Spleen (tissue), 11 donors: ENCODE results near the gene EYA2. TPM values are rescaled to one million over a fixed set of nuclear protein-coding genes. Genes with fewer than 3 reads are reported as not detected.
A peak's percentile ranks its signal among the peaks of the same experiment; 100 is the strongest.

Source experiments
- DNase-seq: peaks from one replicate; pipeline ENCODE4 v3.0.0-alpha.2; 2020
- H3K27ac ChIP-seq, 8 donors: fragments of 200-600 bp; sonication (generic) in 7 of 8; 1 replicate in 4 of 8; 2 replicates in 4 of 8; pipeline versions ENCODE4 v1.5.0 to v1.8.0; 2016 to 2021; ENCODE audit warnings: inconsistent platforms in 4 of 8, mild to moderate bottlenecking in 4 of 8, moderate library complexity in 1 of 8
- H3K27me3 ChIP-seq, 7 donors: fragments of 200-600 bp; sonication (generic) in 6 of 7; replicated peaks in 1 of 7; 1 replicate in 4 of 7; 2 replicates in 3 of 7; pipeline versions ENCODE4 v1.5.0 to v1.8.0; 2016 to 2021; ENCODE audit warnings: inconsistent platforms in 3 of 7, mild to moderate bottlenecking in 1 of 7
- H3K36me3 ChIP-seq, 6 donors: fragments of 200-600 bp; sonication (generic) in 5 of 6; 1 replicate in 4 of 6; 2 replicates in 2 of 6; pipeline versions ENCODE4 v1.5.0 to v1.8.0; 2016 to 2021; ENCODE audit warnings: inconsistent platforms in 2 of 6
- H3K4me1 ChIP-seq, 6 donors: fragments of 200-600 bp; sonication (generic) in 5 of 6; 1 replicate in 3 of 6; 2 replicates in 3 of 6; pipeline versions ENCODE4 v1.5.0 to v1.8.0; 2016 to 2021; ENCODE audit warnings: inconsistent platforms in 3 of 6
- H3K4me3 ChIP-seq, 8 donors: fragments of 200-600 bp; sonication (generic) in 7 of 8; 1 replicate in 4 of 8; 2 replicates in 4 of 8; pipeline versions ENCODE4 v1.5.0 to v1.8.0; 2016 to 2021; ENCODE audit warnings: inconsistent platforms in 4 of 8, mild to moderate bottlenecking in 4 of 8, moderate library complexity in 2 of 8
- H3K9me3 ChIP-seq, 8 donors: fragments of 200-600 bp; sonication (generic) in 7 of 8; 1 replicate in 4 of 8; 2 replicates in 4 of 8; pipeline versions ENCODE4 v1.5.0 to v1.8.0; 2016 to 2021; ENCODE audit warnings: inconsistent platforms in 4 of 8
- CTCF ChIP-seq, 11 experiments: fragments of 200-600 bp in 7 of 11; fragments of 450-650 bp in 4 of 11; sonication (generic) in 4 of 11; IDR thresholded peaks in 8 of 11; conservative IDR thresholded peaks in 3 of 11; 1 replicate in 7 of 11; 2 replicates in 4 of 11; pipeline versions ENCODE4 v1.4.0 to v1.8.0; 2016 to 2021; ENCODE audit warnings: antibody characterized with exemption in 11 of 11, inconsistent platforms in 4 of 11, mild to moderate bottlenecking in 1 of 11
- POLR2A ChIP-seq, 3 donors: fragments of 450-650 bp; IDR thresholded peaks; one replicate each; pipeline ENCODE4 v1.5.1; 2017; ENCODE audit warnings: antibody characterized with exemption in 3 of 3, mild to moderate bottlenecking in 1 of 3
- POLR2AphosphoS5 ChIP-seq, 3 donors: sonication (generic); formaldehyde crosslinking; IDR thresholded peaks; one replicate each; pipeline ENCODE4 v1.5.1; 2017; ENCODE audit warnings: antibody characterized with exemption in 3 of 3
- whole genome bisulfite sequencing, 5 donors: extraction: QIAGEN DNeasy Blood & Tissue Kit in 3 of 5; methylation state at CpG; one replicate each; pipeline versions ENCODE4 v1.1.5 to v1.1.7; 2013 to 2018; 5-methylcytosine and 5-hydroxymethylcytosine counted together
- intact Hi-C: fragments of 100-400 bp; cut with DNase I; formaldehyde crosslinking; loops from one replicate; pipeline ENCODE4 v1.15.0; 2023; ENCODE audit warnings: low total_unique reads
- polyA plus RNA-seq, 3 donors: library from polyadenylated mRNA; stranded (reverse); fragments of 200-250 nt; gene quantifications; one replicate each; pipeline ENCODE4 v1.2.1, GENCODE V29; 2013
- total RNA-seq, 7 donors: library from RNA; depleted of rRNA in 3 of 7; stranded (reverse); fragments of >200 nt in 3 of 7; fragmentation: NEBNext Ultra II Directional in 4 of 7; extraction: Animal tissue kit (Norgen Biotek cat#: 25700) in 4 of 7; gene quantifications; one replicate each; pipeline versions ENCODE4 v1.1.0 to v1.2.1, GENCODE V29; 2016 to 2021
- donor health status: healthy with polysubstance abuse.
- donor health status: DM: no; HTN: no; CAD: no; lungs with moderate emphysema.
- donor health status: DM: no; HTN: no; CAD: no.
- donor health status: Bipolar disorder and iron deficiency.
- donor health status: healthy.
- donor health status: DM: no; HTN: no; CAD: no.
- donor health status: DM: yes; HTN: yes; CAD: no.

Gene EYA2
- total and polyA plus RNA-seq, 10 donors = 0.26 to 0.76 (median 0.51) TPM; not detected in 1

DNA sequence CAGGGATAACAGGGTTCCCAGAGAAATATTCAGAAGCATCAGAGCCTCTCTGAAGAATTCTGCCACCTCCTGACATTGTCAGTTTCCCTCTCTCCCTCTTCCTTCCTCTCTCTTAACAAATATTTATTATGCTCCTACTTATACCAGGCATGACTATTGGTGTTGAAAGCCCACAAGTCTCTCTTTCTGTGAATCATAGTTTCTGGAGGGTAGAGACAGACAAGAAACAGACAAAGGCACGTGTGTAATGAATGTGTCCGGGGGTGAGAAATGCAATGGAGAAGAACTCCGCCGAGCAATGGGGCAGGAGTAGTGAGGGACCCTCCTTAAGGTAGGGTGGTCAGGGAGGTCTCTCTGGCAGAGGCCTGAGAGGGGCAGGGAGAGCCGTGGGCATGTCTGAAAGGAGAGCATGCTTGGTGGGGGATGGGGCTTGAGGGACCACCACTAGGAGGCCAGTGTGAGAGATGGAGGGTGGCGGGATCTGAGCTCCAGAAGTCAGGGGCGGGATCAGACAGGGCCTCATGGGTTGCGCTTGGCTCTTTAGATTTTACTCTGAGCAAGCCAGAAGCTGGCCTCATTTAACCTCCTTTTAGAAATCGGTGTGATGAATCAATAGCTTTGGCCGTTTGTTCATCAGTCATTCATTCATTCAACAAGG, 57.3 kb downstream of the EYA2 start:
- intact Hi-C loops = no loop called here
- H3K4me3 ChIP-seq = no peak overlapping the region
- no peaks in the 10 kb centered on the region for H3K36me3 ChIP-seq
- no peak overlapping the region for H3K27ac ChIP-seq
- no peak for TF ChIP-seq CTCF (IDR thresholded peaks at IDR 0.05 in 8 of 11, conservative IDR thresholded peaks at IDR 0.05 in 3 of 11)
- H3K27me3 ChIP-seq = peaks cover 0 to 18% (median 0%) of the 10 kb centered on the region in 7 donors
- no peak for DNase-seq
- H3K9me3 ChIP-seq = peaks cover 0 to 14% (median 12%) of the 10 kb centered on the region in 8 donors
- WGBS, 5 donors = 71 to 84% (median 72%) methylated on average over 10 of the region's 10 CpGs
- H3K4me1 ChIP-seq = no peaks in the 10 kb centered on the region

DNA sequence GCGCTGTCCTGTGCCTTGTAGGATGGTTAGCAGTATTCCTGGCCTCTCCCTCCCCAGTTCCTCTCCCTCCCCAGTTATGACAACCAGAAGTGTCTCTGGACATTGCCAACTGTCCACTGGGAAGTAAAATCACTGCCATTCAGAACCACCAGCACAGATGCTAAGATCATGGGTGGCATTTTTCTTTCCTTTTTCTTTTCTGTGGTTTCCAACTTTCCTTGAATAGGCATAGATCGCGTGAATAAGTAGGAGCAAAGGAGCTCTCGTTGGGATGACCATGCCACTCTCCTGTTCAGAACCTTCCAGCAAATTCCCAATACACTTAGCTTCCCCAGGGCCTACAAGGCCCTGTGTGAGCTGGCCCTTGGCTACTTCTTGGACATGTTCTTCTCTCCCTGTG, 59.0 kb downstream of the EYA2 start:
- Histone ChIP-seq H3K9me3 (peaks cover 0 to 18% (median 14%) of the 10 kb centered on the region in 8 donors), H3K27me3 (peaks cover 0 to 18% (median 0%) of the 10 kb centered on the region in 7 donors), H3K4me1 (no peaks in the 10 kb centered on the region), H3K36me3 (no peaks in the 10 kb centered on the region), H3K27ac (no peak overlapping the region), H3K4me3 (no peak overlapping the region)
- TF ChIP-seq CTCF (IDR thresholded peaks at IDR 0.05 in 8 of 11, conservative IDR thresholded peaks at IDR 0.05 in 3 of 11) (no peak), POLR2A (IDR thresholded peaks at IDR 0.05) (no peak), POLR2AphosphoS5 (IDR thresholded peaks at IDR 0.05) (no peak)
- intact Hi-C loops = no loop called here
- DNase-seq = no peak
- 77 to 93% (median 90%) methylated on average over 4 of the region's 4 CpGs for WGBS, 5 donors

- peak; percentile 5 for DNase-seq
- peaks cover 0 to 21% (median 0%) of the 10 kb centered on the region in 7 donors for H3K27me3 ChIP-seq
- H3K36me3 ChIP-seq = no peaks in the 10 kb centered on the region
- H3K4me1 ChIP-seq = no peaks in the 10 kb centered on the region
- intact Hi-C loops = no loop called here
- no peak for TF ChIP-seq POLR2A (IDR thresholded peaks at IDR 0.05)
- no peak for TF ChIP-seq POLR2AphosphoS5 (IDR thresholded peaks at IDR 0.05)
- TF ChIP-seq CTCF (IDR thresholded peaks at IDR 0.05 in 8 of 11, conservative IDR thresholded peaks at IDR 0.05 in 3 of 11) = no peak
- no peak overlapping the region for H3K27ac ChIP-seq
- 72 to 81% (median 76%) methylated on average over 15 of the region's 15 CpGs for WGBS, 5 donors
- H3K4me3 ChIP-seq = no peak overlapping the region
- H3K9me3 ChIP-seq = peaks cover 0 to 18% (median 14%) of the 10 kb centered on the region in 8 donors
These were observed 59.9 kb downstream of the EYA2 start for GRCh38 chr20:46954490-46955038.
